ENCODE data around the gene CERKL.

CERKL gene

DNA sequence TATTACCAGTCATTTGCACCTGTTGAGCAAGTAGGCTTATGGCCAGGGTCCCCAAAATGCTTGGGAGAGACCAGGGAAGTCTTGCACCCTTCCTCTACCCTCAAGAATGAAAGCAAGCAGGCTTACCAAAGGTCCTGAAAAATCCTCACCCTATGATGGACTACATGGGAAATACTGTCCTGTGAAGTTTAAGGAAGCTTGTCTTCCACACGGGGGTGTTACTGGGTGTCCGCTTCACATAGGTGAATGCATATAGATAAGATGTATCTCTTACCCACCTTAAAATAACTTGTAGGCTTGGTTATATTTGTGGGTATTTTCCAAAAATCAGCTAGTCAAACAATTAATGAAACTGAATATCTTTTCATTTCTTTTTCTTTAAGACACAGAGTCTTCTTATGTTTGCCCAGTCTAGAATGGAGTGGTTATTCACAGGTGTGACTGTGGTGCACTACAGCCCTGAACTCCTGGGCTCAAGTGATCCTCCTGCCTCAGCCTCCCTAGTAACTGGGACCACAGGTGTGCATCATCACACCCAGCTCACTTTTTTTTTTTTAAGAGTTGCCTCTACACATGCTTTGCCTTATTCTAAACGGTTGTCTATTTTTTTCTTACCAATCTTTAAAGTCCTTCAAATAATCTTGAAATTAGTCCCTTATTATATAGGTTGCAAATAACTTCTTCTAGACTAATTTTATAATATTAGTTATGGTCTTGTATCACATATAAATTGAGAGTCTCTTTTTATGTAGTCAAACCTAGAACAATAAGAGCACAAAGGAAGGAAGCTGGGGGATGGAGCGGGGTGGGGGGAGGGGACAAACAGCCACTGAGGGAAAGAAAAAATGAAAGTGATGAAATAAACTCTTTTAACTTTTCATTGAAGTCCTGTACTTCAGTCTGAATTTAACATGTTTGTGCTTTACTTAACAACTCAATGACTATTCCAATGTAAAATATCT is 49.0 kb downstream of the CERKL start:
- POLR2A ChIA-PET, result no interaction called here
- DNase-seq (ENCODE audit: extremely low spot score), result no peak
- TF ChIP-seq, protein P1, sequence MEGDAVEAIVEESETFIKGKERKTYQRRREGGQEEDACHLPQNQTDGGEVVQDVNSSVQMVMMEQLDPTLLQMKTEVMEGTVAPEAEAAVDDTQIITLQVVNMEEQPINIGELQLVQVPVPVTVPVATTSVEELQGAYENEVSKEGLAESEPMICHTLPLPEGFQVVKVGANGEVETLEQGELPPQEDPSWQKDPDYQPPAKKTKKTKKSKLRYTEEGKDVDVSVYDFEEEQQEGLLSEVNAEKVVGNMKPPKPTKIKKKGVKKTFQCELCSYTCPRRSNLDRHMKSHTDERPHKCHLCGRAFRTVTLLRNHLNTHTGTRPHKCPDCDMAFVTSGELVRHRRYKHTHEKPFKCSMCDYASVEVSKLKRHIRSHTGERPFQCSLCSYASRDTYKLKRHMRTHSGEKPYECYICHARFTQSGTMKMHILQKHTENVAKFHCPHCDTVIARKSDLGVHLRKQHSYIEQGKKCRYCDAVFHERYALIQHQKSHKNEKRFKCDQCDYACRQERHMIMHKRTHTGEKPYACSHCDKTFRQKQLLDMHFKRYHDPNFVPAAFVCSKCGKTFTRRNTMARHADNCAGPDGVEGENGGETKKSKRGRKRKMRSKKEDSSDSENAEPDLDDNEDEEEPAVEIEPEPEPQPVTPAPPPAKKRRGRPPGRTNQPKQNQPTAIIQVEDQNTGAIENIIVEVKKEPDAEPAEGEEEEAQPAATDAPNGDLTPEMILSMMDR (IDR thresholded peaks at IDR 0.05; ENCODE audit: control extremely low read depth, extremely low read depth, low read depth, missing control alignments), result no peak
- CTCF ChIA-PET, result interaction anchor here (1.0 kb wide), 1 partner anchor 15 kb away, joined by 3 read pairs; no protein-coding TSS in a partner anchor

DNA sequence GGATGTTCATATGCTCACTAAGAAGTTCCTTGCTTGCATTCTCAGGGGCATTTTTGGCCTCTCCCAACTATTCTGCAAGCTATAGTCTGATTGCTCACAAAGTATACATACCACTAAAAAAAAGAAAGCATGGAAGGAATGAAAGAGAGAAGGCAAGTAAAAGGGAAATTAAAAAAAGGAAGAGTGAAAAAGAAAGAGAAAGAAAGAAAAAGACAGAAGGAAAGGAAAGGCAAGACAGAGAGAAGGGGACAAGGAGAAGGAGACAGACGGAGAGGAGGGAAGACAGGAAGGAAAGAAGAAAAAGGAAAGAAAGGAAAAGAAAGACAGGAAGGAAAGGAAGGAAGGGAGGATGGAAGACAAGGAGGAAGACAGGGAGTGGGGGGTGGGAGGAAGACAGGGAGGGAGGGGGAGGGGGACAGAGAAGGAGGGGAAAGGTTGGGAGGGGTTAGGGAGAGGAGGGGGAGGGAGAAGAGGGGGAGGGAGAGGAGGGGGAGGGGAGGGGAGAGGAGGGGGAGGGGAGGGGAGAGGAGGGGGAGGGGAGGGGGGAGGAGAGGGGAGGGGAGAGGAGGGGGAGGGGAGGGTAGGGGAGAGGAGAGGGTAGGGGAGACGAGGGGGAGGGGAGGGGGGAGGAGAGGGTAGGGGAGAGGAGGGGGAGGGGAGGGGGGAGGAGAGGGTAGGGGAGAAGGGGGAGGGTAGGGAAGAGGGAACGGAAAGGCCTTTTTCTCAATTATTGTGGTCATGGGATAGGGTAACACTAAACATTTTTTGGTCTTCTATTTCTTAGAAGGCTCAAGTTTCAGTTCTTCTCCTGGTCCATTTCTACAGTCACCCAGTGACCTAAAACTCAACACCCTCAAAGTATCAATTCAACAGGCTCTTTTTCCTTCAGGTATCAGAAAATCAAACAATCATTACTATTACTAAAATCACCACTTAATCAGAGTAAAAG is 50.7 kb downstream of the CERKL start:
- DNase-seq (ENCODE audit: extremely low spot score), result no peak
- ChIA-PET CTCF (no interaction called here), POLR2A (no interaction called here)
- TF ChIP-seq, protein P1 (IDR thresholded peaks at IDR 0.05; ENCODE audit: control extremely low read depth, extremely low read depth, low read depth, missing control alignments), result no peak

DNA sequence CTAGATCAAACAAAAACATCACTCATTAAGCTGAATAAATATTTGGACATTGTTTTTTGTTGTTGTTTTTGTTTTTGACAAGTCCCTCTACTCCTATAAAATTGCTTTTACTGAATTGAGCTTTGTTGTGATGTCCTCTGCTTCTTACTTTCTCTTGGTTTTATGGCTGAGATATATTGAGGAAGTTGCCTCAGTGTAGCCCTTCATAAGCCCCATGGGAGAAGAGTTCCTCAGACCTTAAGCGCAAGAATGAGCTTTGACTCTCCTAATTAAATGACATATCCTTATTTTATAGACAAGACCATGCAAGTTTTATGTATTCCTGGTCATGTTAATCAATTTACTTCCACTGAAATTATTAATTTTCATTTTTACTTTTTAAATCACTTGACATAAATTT is 54.9 kb downstream of the CERKL start:
- POLR2A ChIA-PET, result no interaction called here
- no peak for DNase-seq (ENCODE audit: extremely low spot score)
- TF ChIP-seq, protein P1 (IDR thresholded peaks at IDR 0.05; ENCODE audit: control extremely low read depth, extremely low read depth, low read depth, missing control alignments), result no peak
- CTCF ChIA-PET, result interaction anchor here (1.1 to 1.2 kb wide), 2 partner anchors 9 to 23 kb away, joined by 3 read pairs; no protein-coding TSS in a partner anchor

DNA sequence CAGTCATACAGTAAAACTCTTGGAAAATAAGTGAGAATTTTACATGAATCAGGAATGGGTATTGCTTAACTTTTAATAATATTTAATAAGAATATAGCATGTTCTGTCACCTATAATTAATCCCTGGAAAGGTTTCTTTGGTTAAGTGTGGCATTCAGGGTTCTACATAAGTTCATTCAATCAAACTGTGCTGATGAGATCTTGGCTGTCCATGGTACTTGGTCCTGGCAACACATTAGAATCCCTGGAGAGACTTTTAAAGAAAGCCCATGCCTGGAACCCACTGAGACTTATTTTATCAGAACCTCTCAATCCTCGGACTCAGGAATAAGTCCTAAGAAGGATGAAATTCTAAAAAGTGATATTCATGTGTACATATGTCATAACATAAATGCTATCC is 60.3 kb downstream of the CERKL start:
- TF ChIP-seq, protein P1 (IDR thresholded peaks at IDR 0.05; ENCODE audit: control extremely low read depth, extremely low read depth, low read depth, missing control alignments), result no peak
- ChIA-PET POLR2A (no interaction called here), CTCF (interaction anchor here (0.9 kb wide), 1 partner anchor 27 kb away, joined by 3 read pairs; no protein-coding TSS in a partner anchor)

DNA sequence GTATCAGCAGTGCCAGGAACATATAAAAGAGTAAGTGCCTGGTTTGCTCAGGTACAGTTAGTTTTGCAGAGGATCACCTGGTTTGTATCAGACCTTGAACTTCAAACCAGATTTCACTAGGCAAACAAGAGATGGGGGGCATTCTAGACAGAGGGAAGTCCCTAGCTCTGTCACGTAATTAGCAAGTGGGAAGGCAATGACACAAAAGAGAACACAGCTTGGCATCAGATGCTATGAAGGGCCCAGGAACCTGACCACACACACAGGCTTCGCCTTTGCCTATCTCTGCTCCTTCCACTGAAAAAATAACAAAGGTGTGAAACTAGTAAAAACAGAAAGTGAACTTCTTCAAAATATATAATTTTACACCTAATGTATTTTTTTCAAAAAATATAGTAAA is 62.6 kb downstream of the CERKL start:
- ChIA-PET CTCF (interaction anchor here (1.3 kb wide), 1 partner anchor 16 kb away, joined by 3 read pairs; no protein-coding TSS in a partner anchor), POLR2A (no interaction called here)
- no peak for DNase-seq (ENCODE audit: extremely low spot score)
- TF ChIP-seq, protein P1 (IDR thresholded peaks at IDR 0.05; ENCODE audit: control extremely low read depth, extremely low read depth, low read depth, missing control alignments), result no peak

More for the DNA sequence above, 60.3 kb downstream of the CERKL start:
- DNase-seq (ENCODE audit: extremely low spot score), result no peak

DNA sequence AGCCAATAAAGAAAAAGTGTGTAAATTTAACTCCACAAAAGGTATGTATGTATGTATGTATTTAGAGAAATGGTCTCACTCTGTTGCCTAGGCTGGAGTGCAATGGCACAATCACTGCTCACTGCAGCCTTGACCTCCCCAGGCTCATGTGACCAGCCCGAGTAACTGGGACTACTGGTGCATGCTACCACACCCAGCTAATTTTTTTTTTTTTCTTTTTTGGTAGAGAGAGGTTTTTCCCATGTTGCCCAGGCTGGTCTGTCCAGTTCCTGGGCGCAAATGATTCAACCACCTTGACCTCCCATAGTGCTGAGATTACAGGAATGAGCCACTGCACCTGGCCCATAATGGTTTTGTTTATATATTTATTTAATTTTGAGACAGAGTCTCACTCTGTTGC is 67.1 kb downstream of the CERKL start:
- TF ChIP-seq, protein P1 (IDR thresholded peaks at IDR 0.05; ENCODE audit: control extremely low read depth, extremely low read depth, low read depth, missing control alignments), result no peak
- no peak for DNase-seq (ENCODE audit: extremely low spot score)
- ChIA-PET CTCF (interaction anchor here (1.3 kb wide), 1 partner anchor 17 kb away, joined by 4 read pairs; no protein-coding TSS in a partner anchor), POLR2A (no interaction called here)

Measured in GM10248 (cell line).